Measurements from ENCODE around the gene ADGRG6.
"Not testable (repeated sequence)": the region's sequence is repeated elsewhere in the genome, so short reads cannot be mapped to it uniquely, and the experiment has no call there.

The ADGRG6 gene

DNA sequence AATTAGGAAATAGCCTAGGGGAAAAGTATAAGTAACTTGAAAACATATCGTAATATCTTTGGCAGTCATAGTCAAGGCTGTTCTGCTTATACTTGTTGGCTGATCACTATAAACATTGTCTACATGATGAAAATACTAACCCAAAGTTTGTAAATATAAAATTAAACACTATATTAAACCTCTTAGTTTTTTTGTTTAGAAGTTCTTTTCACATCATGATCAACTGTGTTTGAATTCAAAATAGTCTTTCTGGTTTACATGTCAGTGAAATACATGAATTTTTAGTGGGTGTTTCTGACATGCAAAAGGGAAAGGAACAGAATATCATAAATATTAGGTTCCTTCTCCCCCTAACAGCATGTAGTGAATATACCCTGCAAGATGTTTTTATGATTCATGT, 43.5 kb downstream of the ADGRG6 start:
- DNase-seq (ENCODE audit: low read depth in 2 of 2): no peak

DNA sequence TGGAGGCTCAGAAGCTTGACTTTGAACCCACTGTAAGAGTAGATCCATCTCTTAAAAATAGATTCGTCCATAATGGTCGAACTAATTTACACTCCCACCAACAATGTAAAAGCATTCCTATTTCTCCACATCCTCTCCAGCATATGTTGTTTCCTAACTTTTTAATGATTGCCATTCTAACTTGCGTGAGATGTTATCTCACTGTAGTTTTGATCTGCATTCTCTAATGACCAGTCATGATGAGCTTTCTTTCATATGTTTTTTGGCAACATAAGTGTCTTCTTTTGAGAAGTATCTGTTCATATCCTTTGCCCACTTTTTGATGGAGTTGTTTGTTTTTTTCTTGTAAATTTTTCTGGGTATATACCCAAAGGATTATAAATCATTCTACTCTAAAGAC, 44.4 kb downstream of the ADGRG6 start:
- DNase-seq (ENCODE audit: low read depth in 2 of 2): not testable (repeated sequence)

DNA sequence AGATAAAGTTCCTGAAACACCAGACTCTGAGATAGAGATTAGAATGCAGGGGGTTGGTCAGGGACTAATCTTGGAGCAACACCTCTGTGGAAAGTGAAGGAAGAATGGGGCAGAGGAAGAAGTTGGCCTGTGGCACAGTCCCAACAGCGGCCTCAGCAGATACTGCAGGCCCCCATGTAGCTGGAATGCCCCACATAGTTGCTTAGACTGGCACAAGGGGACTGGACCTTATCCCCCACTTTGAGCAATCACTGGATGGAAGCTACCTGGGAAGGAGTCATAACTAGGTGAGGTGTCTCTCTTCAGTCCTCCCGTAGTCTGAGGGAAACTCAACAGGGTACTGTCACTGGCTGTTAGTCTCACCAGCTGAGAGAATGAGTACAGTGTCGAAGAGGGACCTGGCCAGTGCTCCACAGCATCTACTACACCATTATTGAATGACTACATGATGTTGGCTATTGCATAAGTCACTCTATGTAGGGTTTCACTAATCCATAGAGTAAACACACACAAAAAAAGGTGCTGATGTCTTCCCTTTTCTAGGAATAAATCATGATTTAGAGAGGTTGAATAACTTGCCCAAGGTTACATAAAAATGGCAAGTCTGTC, 47.5 kb downstream of the ADGRG6 start:
- no peak for DNase-seq (ENCODE audit: low read depth in 2 of 2)

GRCh38 chr6:142350309-142350708, 48.5 kb downstream of the ADGRG6 start:
- no peak for DNase-seq (ENCODE audit: low read depth in 2 of 2)

GRCh38 chr6:142353690-142354089, 51.9 kb downstream of the ADGRG6 start:
- no peak for DNase-seq (ENCODE audit: low read depth in 2 of 2)

- DNase-seq (ENCODE audit: low read depth in 2 of 2): no peak
Observed at GRCh38 chr6:142354650-142355049, 52.8 kb downstream of the ADGRG6 start.

- no peak for DNase-seq (ENCODE audit: low read depth in 2 of 2)
Observed at GRCh38 chr6:142355520-142356174, 53.8 kb downstream of the ADGRG6 start.

- no peak for DNase-seq (ENCODE audit: low read depth in 2 of 2)
Observed at GRCh38 chr6:142356201-142356883, 54.5 kb downstream of the ADGRG6 start.

DNA sequence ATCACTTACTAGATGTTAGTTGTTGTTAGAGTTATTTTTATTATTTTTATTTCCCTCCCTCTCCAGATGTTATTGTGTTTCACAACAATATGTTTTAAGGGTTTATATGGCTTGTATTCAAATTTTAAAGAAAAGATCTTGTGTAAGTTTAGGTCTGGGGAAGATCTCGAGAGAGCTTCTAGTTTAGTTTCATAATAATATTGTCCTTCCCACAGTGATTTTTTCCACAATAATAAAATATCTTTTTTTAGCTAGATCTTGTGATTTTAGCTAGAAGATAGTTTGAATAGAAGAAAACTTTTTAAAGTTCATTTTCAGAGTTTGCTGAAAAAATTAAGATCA, 55.0 kb downstream of the ADGRG6 start:
- no peak for DNase-seq (ENCODE audit: low read depth in 2 of 2)

DNA sequence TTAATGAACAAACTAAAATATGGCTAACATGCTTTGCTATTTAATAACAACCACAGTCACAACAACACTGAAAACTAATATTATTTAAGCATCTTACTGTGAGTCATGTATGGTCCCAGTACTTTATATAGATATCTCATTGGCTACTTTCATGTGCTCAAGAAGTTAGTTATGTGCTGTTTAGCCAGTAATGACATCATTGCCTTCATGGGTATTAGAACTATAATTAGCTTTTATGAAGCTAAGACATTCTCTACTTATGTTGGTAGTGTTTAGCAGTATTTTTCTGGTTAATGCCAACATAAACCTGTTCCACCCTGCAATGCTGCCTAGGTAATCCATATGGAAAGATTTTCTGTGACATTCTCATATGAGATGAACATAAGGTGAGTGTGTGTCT, 56.1 kb downstream of the ADGRG6 start:
- no peak for DNase-seq (ENCODE audit: low read depth in 2 of 2)

GRCh38 chr6:142359271-142359960, 57.6 kb downstream of the ADGRG6 start:
- DNase-seq (ENCODE audit: low read depth in 2 of 2): no peak

DNA sequence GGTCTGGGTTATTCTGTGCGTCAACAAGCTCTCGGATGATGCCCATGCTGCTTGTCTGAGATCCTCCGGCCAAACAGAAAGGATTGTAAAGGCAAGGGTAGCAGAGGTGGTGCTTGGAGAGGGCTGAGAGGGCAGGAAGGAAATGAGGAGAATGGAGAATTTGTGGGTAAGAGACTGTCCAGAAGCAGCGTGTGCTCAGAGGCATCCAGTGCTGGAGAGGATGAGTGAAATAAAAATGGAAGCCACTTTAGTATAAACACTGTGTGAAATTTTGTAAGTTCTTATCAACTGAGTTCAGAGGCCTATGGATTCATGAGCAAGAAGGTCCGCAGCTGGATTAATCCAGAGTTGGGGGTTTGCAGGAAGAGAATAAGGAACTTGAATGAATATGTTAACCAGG, 59.5 kb downstream of the ADGRG6 start:
- DNase-seq (ENCODE audit: low read depth in 2 of 2): no peak

GRCh38 chr6:142361779-142362750, 60.3 kb downstream of the ADGRG6 start:
- no peak for DNase-seq (ENCODE audit: low read depth in 2 of 2)

- DNase-seq (ENCODE audit: low read depth in 2 of 2): no peak
Observed at GRCh38 chr6:142367061-142367460, 65.3 kb downstream of the ADGRG6 start.

DNA sequence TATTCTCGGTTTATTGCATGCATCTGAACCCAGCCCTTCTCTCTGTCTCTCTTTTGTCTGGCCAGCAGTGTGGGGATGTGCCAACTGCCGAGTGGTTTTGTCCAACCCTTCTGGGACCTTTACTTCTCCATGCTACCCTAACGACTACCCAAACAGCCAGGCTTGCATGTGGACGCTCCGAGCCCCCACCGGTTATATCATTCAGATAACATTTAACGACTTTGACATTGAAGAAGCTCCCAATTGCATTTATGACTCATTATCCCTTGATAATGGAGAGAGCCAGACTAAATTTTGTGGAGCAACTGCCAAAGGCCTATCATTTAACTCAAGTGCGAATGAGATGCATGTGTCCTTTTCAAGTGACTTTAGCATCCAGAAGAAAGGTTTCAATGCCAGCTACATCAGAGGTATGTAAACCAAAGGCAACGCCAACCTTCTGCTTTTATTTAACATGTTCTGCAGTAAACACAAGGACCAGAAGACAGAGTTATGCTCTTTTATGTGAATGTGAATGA, 65.8 kb downstream of the ADGRG6 start:
- no peak for DNase-seq (ENCODE audit: low read depth in 2 of 2)

DNA sequence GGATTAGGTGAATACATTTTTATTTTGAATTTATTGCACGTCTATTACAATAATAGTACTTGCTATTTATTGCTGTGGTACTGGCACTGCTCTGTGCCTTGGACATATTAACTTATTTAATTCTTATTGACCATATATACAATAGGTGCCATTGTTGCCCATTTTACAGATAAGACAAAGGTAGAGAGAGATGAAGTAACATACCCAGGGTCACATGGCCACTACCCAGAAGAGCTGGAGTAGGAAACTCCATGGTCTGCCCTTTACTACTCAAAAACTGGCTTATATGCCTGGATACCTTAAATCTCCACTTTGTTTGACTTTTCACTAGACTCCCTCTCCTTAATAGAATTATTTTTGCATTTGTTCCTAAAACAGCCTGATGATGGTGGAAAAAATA, 67.5 kb downstream of the ADGRG6 start:
- DNase-seq (ENCODE audit: low read depth in 2 of 2): no peak

GRCh38 chr6:142372348-142372747, 70.5 kb downstream of the ADGRG6 start:
- DNase-seq (ENCODE audit: low read depth in 2 of 2): no peak

DNA sequence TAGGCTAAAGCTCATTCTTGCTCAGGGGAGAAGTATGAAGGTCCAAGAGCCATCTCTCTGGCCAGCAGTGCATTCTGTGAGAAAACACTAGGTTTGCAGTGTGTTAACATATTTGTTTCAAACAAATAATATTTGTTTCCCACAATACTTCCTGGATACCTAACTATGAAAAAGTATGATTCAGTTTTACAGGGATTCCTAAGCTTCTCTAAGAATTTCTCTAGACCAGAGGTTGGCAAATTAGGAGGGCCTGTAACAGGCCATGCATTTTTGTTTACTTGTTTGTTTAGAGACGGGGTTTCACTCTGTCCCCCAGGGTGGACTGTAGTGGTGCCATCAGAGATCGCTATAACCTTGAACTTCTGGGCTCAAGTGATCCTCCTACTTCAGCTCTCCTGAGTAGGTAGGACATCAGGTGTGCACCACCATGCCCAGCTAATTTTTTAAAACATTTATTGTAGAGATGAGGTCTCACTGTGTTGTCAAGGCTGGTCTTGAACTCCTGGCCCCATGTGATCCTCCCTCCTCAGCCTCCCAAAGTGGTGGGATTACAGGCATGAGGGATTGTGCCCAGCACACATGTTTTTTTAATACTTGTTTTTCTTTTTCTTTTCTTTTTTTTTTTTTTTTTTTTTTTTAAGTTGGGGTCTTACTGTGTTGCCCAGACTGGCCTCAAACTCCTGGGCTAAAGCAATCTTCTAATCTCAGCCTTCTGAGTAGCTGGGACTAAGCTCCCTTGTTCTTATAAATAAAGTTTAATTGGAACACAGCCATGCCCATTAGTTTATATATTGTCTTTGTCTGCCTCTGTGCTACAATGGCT, 71.7 kb downstream of the ADGRG6 start:
- DNase-seq (ENCODE audit: low read depth in 2 of 2): no peak

DNA sequence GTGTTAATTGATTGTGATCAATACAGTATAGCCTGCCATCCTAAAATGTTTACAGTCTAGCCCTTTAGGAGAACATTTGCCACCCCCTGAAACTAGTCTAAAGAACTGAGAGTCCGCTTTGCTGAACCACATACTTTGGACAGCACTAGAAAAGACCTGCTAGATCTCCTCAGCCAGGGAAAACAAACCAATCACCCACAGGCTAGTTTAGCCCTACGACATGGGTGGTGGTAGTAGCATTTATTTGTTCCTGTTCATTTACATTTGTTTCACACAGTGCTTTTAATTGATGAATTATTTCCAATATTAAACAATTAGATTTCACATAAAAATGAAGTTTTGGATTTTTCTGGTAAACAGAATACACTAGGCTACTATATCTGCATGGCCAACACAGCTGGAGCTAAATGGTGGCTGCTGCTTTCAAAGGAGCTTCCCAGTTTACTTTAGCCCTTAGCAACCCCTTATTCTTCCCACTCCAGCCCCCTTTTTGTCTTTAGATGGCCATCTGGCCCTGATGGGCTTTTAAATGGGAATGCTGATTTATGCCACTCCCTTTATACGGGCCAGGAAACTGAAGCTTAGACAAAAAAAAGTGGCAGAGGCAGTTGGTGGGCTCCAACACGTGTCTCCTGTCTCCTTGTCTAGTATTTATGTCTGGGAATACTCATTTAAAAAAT, 72.4 kb downstream of the ADGRG6 start:
- no peak for DNase-seq (ENCODE audit: low read depth in 2 of 2)
